Nephron (organoid): ENCODE results near the gene DNAI2.

Experiments used
- H3K27ac Mint-ChIP-seq, 3 experiments: 2 replicates each; pipeline ENCODE4 v1.8.0; 2020; ENCODE audit warnings: mixed read lengths in 3 of 3, mild to moderate bottlenecking in 2 of 3, moderate library complexity in 1 of 3
- H3K27me3 Mint-ChIP-seq: 2 replicates; pipeline ENCODE4 v1.8.0; 2021; ENCODE audit warnings: low read depth, mild to moderate bottlenecking, moderate library complexity, mixed read lengths
- H3K36me3 Mint-ChIP-seq: 2 replicates; pipeline ENCODE4 v1.8.0; 2020; ENCODE audit warnings: low read depth, mixed read lengths
- H3K4me1 Mint-ChIP-seq: 2 replicates; pipeline ENCODE4 v1.8.0; 2020; ENCODE audit warnings: mixed read lengths
- H3K4me3 Mint-ChIP-seq, 3 experiments: 2 replicates each; pipeline ENCODE4 v1.8.0; 2020; ENCODE audit warnings: mild to moderate bottlenecking in 3 of 3, mixed read lengths in 3 of 3, moderate library complexity in 2 of 3
- H3K9me3 Mint-ChIP-seq: 2 replicates; pipeline ENCODE4 v1.8.0; 2020; ENCODE audit warnings: mixed read lengths
- TF ChIP-seq, protein P1 (sequence below), 3 experiments: fragments of 200-600 bp; sonication (generic); IDR thresholded peaks; one replicate each; pipeline ENCODE4 v1.5.0; 2021; ENCODE audit warnings: antibody characterized with exemption in 3 of 3; ENCODE audit not compliant: unreplicated experiment in 3 of 3

DNAI2 gene

DNA sequence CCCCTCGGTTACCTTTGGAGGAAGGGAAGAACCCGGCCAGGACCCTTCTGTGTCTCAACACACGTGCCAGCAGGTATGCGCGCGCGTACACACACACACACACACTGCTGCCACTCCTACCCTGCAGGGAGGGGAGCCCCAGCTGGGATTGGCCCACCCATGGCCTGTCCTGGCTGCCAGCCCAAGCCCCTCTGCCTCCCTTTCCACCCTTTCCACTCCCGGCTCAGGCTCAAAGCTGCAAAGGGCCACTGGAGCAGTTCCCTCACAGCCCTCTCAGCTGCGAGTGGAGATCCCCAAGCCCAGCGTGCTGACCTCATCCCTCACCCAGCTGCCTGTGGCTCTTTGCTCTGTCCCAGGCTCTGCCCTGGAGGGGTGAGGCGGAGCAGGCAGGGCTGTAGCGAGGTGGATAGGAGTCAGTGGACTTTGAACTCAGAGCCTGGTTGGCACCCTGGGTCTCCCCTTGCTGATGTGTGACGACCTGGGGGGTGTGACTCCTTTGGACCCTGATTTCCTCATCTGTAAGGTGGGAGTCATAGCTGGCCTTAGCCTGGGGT, 66.5 kb downstream of the DNAI2 start:
- Mint-ChIP-seq H3K4me3 (no peak overlapping the region), H3K9me3 (no peaks in the 10 kb centered on the region), H3K27me3 (peaks cover 30% of the 10 kb centered on the region), H3K27ac (no peak overlapping the region), H3K36me3 (no peaks in the 10 kb centered on the region), H3K4me1 (peaks cover 12% of the 10 kb centered on the region)
- TF ChIP-seq, protein P1, sequence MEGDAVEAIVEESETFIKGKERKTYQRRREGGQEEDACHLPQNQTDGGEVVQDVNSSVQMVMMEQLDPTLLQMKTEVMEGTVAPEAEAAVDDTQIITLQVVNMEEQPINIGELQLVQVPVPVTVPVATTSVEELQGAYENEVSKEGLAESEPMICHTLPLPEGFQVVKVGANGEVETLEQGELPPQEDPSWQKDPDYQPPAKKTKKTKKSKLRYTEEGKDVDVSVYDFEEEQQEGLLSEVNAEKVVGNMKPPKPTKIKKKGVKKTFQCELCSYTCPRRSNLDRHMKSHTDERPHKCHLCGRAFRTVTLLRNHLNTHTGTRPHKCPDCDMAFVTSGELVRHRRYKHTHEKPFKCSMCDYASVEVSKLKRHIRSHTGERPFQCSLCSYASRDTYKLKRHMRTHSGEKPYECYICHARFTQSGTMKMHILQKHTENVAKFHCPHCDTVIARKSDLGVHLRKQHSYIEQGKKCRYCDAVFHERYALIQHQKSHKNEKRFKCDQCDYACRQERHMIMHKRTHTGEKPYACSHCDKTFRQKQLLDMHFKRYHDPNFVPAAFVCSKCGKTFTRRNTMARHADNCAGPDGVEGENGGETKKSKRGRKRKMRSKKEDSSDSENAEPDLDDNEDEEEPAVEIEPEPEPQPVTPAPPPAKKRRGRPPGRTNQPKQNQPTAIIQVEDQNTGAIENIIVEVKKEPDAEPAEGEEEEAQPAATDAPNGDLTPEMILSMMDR (IDR thresholded peaks at IDR 0.05; ENCODE audit: unreplicated experiment in 3 of 3), result no peak

DNA sequence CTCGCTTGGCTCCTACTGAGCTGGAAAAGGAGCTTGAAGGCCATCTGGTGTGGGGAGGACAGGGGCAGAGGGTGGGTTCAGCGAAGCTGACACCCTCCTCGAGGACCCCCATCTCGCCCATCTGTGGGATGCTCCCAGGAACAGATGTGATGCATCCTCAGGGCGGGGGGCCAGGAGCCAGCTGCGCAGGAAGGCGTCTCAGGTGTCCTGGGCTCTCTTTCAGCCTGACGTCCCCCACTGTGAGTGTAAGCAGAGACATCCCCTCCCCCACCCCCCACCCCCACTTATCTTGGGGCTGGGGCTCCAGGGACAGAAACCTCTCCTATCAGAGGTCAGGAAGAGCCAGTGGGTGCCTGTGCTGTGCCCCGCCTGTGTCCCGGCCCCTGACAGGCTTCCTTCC, 68.2 kb downstream of the DNAI2 start:
- H3K27me3 Mint-ChIP-seq, result peaks cover 21% of the 10 kb centered on the region
- peaks cover 7% of the 10 kb centered on the region for H3K4me1 Mint-ChIP-seq
- TF ChIP-seq, protein P1 (IDR thresholded peaks at IDR 0.05; ENCODE audit: unreplicated experiment in 3 of 3), result no peak
- no peaks in the 10 kb centered on the region for H3K9me3 Mint-ChIP-seq
- H3K4me3 Mint-ChIP-seq, result no peak overlapping the region
- H3K36me3 Mint-ChIP-seq, result no peaks in the 10 kb centered on the region
- no peak overlapping the region for H3K27ac Mint-ChIP-seq

DNA sequence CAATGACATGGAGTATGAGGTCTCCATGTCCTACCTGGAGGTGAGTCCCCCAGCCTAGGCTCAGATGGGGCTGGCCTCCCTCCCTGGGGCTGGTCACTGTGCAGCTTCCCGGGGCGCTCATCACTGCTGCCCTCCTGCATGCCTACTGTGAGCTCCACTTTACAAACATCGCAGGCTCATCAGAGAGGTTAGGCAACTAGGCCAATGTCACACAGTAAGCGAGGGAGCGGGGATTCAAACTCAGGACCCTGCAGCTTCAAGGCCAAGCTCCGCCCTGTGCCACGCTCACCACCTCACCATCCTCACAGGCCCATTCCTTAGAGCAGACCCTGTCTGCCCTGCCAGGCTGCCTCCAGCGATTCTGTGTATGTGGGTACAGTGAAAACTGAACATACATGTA, 69.1 kb downstream of the DNAI2 start:
- Mint-ChIP-seq H3K4me3 (no peak overlapping the region), H3K27ac (no peak overlapping the region), H3K36me3 (no peaks in the 10 kb centered on the region), H3K9me3 (no peaks in the 10 kb centered on the region), H3K4me1 (peaks cover 7% of the 10 kb centered on the region), H3K27me3 (peaks cover 25% of the 10 kb centered on the region)
- TF ChIP-seq, protein P1 (IDR thresholded peaks at IDR 0.05; ENCODE audit: unreplicated experiment in 3 of 3), result no peak

DNA sequence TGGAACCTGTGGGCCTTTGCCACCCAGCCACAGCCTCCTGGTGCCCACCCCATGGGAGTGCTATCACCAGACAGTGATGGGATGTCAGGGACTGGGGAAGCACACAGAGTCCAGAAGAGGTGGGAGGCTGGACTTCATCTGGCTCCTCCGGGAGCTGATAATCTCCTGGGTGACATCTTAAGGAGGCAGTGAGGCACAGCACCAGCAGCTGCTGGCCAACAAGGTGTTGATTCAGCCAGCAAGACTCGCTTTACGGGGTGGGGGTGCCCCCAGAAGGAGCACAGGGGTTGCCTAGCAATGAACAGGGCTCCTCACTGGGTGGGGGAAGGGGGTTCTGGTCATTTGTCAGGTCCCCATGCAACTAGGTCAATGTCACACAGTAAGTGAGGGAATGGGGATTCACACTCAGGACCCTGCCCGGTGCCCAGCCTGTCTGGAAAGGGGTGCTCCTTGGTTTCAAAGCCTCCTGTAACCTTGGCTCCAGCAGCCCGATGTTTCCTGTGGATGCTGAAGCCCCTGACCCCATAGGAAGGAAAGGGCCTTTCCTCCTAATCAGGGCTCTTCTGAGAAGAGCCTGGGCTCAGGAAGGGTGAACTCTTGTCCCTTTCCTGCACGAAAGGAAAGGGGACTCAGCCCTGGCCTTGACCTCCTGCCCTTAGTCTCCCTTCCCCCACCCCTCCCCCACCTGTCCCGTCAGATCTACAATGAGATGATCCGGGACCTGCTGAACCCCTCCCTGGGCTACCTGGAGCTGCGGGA, 69.7 kb downstream of the DNAI2 start:
- Mint-ChIP-seq H3K9me3 (no peaks in the 10 kb centered on the region), H3K4me3 (no peak overlapping the region), H3K27ac (no peak overlapping the region), H3K27me3 (peaks cover 31% of the 10 kb centered on the region), H3K36me3 (no peaks in the 10 kb centered on the region), H3K4me1 (peaks cover 7% of the 10 kb centered on the region)
- TF ChIP-seq, protein P1 (IDR thresholded peaks at IDR 0.05; ENCODE audit: unreplicated experiment in 3 of 3), result no peak

DNA sequence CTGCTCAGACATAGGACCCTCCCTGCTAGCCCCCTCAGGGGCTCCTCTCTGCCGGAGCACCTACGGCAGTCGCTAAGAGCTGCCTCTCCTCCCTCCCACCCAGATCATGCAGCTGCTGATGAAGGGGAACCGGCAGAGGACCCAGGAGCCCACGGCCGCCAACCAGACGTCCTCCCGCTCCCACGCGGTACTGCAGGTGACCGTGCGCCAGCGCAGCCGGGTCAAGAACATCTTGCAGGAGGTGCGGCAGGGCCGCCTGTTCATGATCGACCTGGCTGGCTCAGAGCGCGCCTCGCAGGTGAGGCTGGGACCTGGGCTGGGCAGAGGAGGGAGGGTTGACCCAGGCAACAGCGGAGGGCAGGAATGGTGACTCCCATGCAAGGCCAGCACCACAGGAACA, 70.6 kb downstream of the DNAI2 start:
- no peak overlapping the region for H3K4me3 Mint-ChIP-seq
- TF ChIP-seq, protein P1 (IDR thresholded peaks at IDR 0.05; ENCODE audit: unreplicated experiment in 3 of 3), result no peak
- no peaks in the 10 kb centered on the region for H3K9me3 Mint-ChIP-seq
- no peaks in the 10 kb centered on the region for H3K36me3 Mint-ChIP-seq
- peaks cover 7% of the 10 kb centered on the region for H3K4me1 Mint-ChIP-seq
- H3K27ac Mint-ChIP-seq, result no peak overlapping the region
- peaks cover 39% of the 10 kb centered on the region for H3K27me3 Mint-ChIP-seq
